Panc1 (cell line): Measurements from ENCODE around the gene PRKG1. TPM values are rescaled to one million over a fixed set of nuclear protein-coding genes. Genes with fewer than 3 reads are reported as not detected.

ENCODE experiments used
- ATAC-seq: fragments of 200-7000 bp; cut with Tn5 transposase; 2 replicates; pipeline ENCODE4 v1.9.1; 2020; ENCODE audit warnings: mild to moderate bottlenecking, moderate library complexity
- BruUV-seq: library from RNA; stranded (reverse); fragments of 400-500 nt; replicated peaks from 2 replicates; lab custom pipeline; 2021; lab: Mats Ljungman, UMichigan
- CTCF ChIA-PET: fragments of 300-600 bp; sonication (Branson Sonifier 250); formaldehyde crosslinking; loops from one replicate; lab custom pipeline; 2022; ENCODE audit warnings: antibody characterized with exemption; lab: Charles Lee
- POLR2A ChIA-PET: fragments of 300-600 bp; sonication (Branson Sonifier 250); formaldehyde crosslinking; loops from one replicate; lab custom pipeline; 2022; ENCODE audit warnings: antibody characterized with exemption; lab: Charles Lee
- DNase-seq: peaks from one replicate; pipeline ENCODE4 v3.0.0-alpha.2; 2010; ENCODE audit warnings: low read depth, low spot score
- H3K27ac ChIP-seq: 2 replicates; pipeline ENCODE4 v1.5.1; 2011; ENCODE audit warnings: mild to moderate bottlenecking, low read length, inconsistent platforms
- H3K27me3 ChIP-seq: fragments of 200-500 bp; sonication (Bioruptor generic); 2 replicates; pipeline ENCODE4 v1.6.0; 2014; ENCODE audit warnings: low read length, inconsistent platforms; ENCODE audit not compliant: control insufficient read depth, insufficient read depth
- H3K36me3 ChIP-seq: fragments of 200-500 bp; sonication (Bioruptor generic); 2 replicates; pipeline ENCODE4 v1.5.1; 2014; ENCODE audit warnings: inconsistent platforms, mild to moderate bottlenecking, low read length, moderate library complexity; ENCODE audit not compliant: control insufficient read depth, insufficient read depth
- H3K4me1 ChIP-seq: 2 replicates; pipeline ENCODE4 v1.5.1; 2011; ENCODE audit warnings: inconsistent platforms, mild to moderate bottlenecking, low read length, moderate library complexity; ENCODE audit not compliant: control insufficient read depth, insufficient read depth
- H3K4me3 ChIP-seq, 2 experiments: 2 replicates each; pipeline ENCODE4 v1.5.1; 2011 to 2012; ENCODE audit warnings: low read depth in 2 of 2, low read length in 2 of 2, mild to moderate bottlenecking in 2 of 2, inconsistent platforms in 1 of 2, moderate library complexity in 1 of 2
- H3K9me3 ChIP-seq: fragments of 200-500 bp; sonication (Bioruptor generic); 2 replicates; pipeline ENCODE4 v1.5.1; 2014; ENCODE audit warnings: low read depth, mild to moderate bottlenecking, inconsistent platforms, low read length, moderate library complexity; ENCODE audit not compliant: control insufficient read depth, insufficient read depth
- CTCF ChIP-seq: fragments of 450-650 bp; IDR thresholded peaks from 2 replicates; pipeline ENCODE4 v1.5.1; 2017; ENCODE audit warnings: mild to moderate bottlenecking
- POLR2AphosphoS5 ChIP-seq: IDR thresholded peaks from 2 replicates; pipeline ENCODE4 v1.6.1; 2012; ENCODE audit warnings: mild to moderate bottlenecking, low read depth, low read length, moderate library complexity
- SIN3A ChIP-seq: IDR thresholded peaks from 2 replicates; pipeline ENCODE4 v1.6.1; 2012; ENCODE audit warnings: low read depth, mild to moderate bottlenecking, low read length, moderate library complexity, borderline replicate concordance; ENCODE audit not compliant: insufficient read depth
- TCF7L2 ChIP-seq: IDR thresholded peaks from 2 replicates; pipeline ENCODE4 v1.6.1; 2011; ENCODE audit warnings: mild to moderate bottlenecking, low read depth, low read length, inconsistent platforms
- in situ Hi-C: cut with HindIII; loops from 2 replicates; pipeline ENCODE4 v1.10.0; 2016; ENCODE audit warnings: low sequenced_read_pairs, low pct_unique_long_range_greater_than_20kb
- intact Hi-C: fragments of 100-400 bp; cut with micrococcal nuclease; formaldehyde crosslinking; loops from one replicate; pipeline ENCODE4 v1.10.0; 2022; ENCODE audit not compliant: unreplicated experiment
- total RNA-seq: library from RNA; stranded (reverse); gene quantifications from one replicate; pipeline ENCODE4 v1.2.1, GENCODE V29; 2021; ENCODE audit not compliant: unreplicated experiment
- TF ChIP-seq, protein P1 (sequence below), 2 experiments: IDR thresholded peaks; 2 replicates each; pipeline ENCODE4 v1.6.1; 2011 to 2012; ENCODE audit warnings: low read depth in 2 of 2, control low read depth in 1 of 2, low read length in 1 of 2, mild to moderate bottlenecking in 1 of 2, moderate library complexity in 1 of 2; ENCODE audit not compliant: insufficient read depth in 1 of 2

PRKG1 gene
- total RNA-seq, 1 experiment from 2014 or later: 0.92 TPM

- in situ Hi-C loops: no loop called here
- intact Hi-C loops: no loop called here
- ATAC-seq (no peak), DNase-seq (no peak)
- Histone ChIP-seq H3K4me3 (no peak overlapping the region), H3K4me1 (no peaks in the 10 kb centered on the region), H3K9me3 (no peaks in the 10 kb centered on the region), H3K27ac (no peak overlapping the region), H3K27me3 (0 out of 2 replicates have a peak, but pooled peaks cover 3% of the 10 kb centered on the region), H3K36me3 (no peaks in the 10 kb centered on the region)
- TF ChIP-seq TCF7L2 (no peak), SIN3A (no peak), CTCF (no peak), POLR2AphosphoS5 (no peak)
- TF ChIP-seq, protein P1, sequence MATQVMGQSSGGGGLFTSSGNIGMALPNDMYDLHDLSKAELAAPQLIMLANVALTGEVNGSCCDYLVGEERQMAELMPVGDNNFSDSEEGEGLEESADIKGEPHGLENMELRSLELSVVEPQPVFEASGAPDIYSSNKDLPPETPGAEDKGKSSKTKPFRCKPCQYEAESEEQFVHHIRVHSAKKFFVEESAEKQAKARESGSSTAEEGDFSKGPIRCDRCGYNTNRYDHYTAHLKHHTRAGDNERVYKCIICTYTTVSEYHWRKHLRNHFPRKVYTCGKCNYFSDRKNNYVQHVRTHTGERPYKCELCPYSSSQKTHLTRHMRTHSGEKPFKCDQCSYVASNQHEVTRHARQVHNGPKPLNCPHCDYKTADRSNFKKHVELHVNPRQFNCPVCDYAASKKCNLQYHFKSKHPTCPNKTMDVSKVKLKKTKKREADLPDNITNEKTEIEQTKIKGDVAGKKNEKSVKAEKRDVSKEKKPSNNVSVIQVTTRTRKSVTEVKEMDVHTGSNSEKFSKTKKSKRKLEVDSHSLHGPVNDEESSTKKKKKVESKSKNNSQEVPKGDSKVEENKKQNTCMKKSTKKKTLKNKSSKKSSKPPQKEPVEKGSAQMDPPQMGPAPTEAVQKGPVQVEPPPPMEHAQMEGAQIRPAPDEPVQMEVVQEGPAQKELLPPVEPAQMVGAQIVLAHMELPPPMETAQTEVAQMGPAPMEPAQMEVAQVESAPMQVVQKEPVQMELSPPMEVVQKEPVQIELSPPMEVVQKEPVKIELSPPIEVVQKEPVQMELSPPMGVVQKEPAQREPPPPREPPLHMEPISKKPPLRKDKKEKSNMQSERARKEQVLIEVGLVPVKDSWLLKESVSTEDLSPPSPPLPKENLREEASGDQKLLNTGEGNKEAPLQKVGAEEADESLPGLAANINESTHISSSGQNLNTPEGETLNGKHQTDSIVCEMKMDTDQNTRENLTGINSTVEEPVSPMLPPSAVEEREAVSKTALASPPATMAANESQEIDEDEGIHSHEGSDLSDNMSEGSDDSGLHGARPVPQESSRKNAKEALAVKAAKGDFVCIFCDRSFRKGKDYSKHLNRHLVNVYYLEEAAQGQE (IDR thresholded peaks at IDR 0.05; ENCODE audit: insufficient read depth in 1 of 2, low read depth in 2 of 2, low read length in 1 of 2): no peak
- CTCF ChIA-PET: no interaction called here
- BruUV-seq: no TSS peak
- POLR2A ChIA-PET: no interaction called here
These were observed 448.6 kb downstream of the PRKG1 start for GRCh38 chr10:51522858-51523257.

DNA sequence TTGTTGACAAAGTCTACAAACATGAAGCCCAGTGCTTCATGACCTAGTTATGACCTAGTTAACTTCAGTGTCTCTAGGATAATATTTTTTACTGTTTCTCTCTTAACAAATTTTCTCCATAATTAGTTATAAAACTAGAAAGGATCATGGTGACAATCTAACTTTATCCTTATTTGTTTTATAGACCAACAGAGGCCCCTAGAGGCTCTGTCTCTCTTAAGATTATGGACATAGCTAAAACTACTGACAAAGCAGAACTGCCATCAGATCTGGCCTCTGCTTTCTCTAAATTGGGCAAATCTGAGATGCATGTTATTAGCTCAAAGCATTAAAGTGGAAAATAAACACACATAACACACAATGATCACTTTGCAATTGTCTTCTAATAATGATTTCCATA, 449.2 kb downstream of the PRKG1 start:
- H3K27me3 ChIP-seq: peaks cover 5% of the 10 kb centered on the region; the same call in 1 of the 2 replicates
- BruUV-seq: no TSS peak
- no peaks in the 10 kb centered on the region for H3K36me3 ChIP-seq
- intact Hi-C loops: no loop called here
- ATAC-seq (no peak), DNase-seq (no peak)
- TF ChIP-seq, protein P1 (IDR thresholded peaks at IDR 0.05; ENCODE audit: insufficient read depth in 1 of 2, low read depth in 2 of 2, low read length in 1 of 2): no peak
- TF ChIP-seq CTCF (no peak), TCF7L2 (no peak), SIN3A (no peak), POLR2AphosphoS5 (no peak)
- H3K4me3 ChIP-seq: no peak overlapping the region
- H3K27ac ChIP-seq: no peak overlapping the region
- no peaks in the 10 kb centered on the region for H3K9me3 ChIP-seq
- no peaks in the 10 kb centered on the region for H3K4me1 ChIP-seq
- ChIA-PET CTCF (no interaction called here), POLR2A (no interaction called here)
- in situ Hi-C loops: no loop called here
